Measurements from ENCODE around the gene GAB4. TPM values are rescaled to one million over a fixed set of nuclear protein-coding genes. Genes with fewer than 3 reads are reported as not detected.

Gene GAB4
- total and polyA plus RNA-seq, 2 of the 13 experiments (the other 11 are each of a cell fraction or from before 2014, with no cell fraction given) = not detected

DNA sequence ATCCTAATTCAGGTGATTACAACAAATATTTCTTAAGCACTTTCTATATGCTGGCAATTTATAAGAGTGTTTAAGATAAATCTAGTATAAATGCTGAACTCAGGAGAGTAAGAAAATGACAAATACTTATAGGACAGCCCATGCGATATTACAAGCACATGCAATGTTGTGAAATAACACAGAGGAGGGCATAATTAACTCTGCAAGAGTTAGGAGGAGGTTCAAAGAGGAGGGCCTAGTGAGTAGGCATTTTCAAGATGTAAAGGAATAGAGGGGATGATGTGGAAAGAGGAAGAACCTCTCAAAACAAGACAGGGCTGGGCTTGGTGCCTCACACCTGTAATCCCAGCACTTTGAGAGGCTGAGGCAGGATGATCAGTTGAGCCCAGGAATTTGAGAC, 39.6 kb upstream of the GAB4 start (continued):
- TF ChIP-seq, protein P1, sequence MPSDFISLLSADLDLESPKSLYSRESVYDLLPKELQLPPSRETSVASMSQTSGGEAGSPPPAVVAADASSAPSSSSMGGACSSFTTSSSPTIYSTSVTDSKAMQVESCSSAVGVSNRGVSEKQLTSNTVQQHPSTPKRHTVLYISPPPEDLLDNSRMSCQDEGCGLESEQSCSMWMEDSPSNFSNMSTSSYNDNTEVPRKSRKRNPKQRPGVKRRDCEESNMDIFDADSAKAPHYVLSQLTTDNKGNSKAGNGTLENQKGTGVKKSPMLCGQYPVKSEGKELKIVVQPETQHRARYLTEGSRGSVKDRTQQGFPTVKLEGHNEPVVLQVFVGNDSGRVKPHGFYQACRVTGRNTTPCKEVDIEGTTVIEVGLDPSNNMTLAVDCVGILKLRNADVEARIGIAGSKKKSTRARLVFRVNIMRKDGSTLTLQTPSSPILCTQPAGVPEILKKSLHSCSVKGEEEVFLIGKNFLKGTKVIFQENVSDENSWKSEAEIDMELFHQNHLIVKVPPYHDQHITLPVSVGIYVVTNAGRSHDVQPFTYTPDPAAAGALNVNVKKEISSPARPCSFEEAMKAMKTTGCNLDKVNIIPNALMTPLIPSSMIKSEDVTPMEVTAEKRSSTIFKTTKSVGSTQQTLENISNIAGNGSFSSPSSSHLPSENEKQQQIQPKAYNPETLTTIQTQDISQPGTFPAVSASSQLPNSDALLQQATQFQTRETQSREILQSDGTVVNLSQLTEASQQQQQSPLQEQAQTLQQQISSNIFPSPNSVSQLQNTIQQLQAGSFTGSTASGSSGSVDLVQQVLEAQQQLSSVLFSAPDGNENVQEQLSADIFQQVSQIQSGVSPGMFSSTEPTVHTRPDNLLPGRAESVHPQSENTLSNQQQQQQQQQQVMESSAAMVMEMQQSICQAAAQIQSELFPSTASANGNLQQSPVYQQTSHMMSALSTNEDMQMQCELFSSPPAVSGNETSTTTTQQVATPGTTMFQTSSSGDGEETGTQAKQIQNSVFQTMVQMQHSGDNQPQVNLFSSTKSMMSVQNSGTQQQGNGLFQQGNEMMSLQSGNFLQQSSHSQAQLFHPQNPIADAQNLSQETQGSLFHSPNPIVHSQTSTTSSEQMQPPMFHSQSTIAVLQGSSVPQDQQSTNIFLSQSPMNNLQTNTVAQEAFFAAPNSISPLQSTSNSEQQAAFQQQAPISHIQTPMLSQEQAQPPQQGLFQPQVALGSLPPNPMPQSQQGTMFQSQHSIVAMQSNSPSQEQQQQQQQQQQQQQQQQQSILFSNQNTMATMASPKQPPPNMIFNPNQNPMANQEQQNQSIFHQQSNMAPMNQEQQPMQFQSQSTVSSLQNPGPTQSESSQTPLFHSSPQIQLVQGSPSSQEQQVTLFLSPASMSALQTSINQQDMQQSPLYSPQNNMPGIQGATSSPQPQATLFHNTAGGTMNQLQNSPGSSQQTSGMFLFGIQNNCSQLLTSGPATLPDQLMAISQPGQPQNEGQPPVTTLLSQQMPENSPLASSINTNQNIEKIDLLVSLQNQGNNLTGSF (CRISPR knock-in tag; IDR thresholded peaks at IDR 0.05) = no peak

DNA sequence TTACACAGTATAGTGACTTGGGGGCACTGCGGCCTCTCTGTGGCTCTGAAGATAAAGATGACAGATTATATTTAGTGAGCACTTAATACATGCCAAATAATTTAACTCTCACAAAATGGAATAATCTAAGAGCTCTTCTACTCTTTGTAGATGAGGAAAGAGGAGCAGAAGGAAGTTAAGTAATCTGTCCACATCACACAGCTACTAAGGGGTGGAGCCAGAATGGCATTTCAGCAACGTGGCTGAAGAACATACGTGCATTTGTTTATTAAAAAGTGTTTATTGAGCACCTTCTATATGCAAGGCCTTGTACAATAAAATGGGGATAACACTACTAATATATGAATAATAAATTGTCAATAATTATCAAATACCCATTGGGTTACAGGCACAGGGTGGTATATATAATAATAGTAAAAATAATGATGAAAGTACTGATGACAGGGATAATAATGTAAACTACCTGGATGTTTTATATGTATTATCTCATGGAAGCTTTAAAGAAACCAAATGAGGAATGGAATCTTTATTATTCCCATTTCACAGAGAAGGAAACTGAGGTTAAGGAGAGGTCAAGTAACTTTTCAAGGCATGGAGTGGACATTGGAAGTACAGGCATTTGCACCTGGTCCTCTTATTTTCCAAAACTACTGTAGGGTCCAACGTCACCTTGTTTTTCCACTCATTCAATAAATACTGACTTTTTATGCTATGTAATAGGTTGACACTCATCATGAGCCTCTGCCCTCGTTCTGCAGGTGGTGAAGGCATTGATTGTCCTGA, 38.7 kb upstream of the GAB4 start:
- Histone ChIP-seq H3K9me3 (ENCODE audit: low read length) (no peaks in the 10 kb centered on the region), H4K20me1 (ENCODE audit: insufficient read depth, low read length) (no peaks in the 10 kb centered on the region), H3K27ac (ENCODE audit: extremely low read length, insufficient read depth, low read length) (no peak overlapping the region), H3K4me3 (replicated peaks in 1 of 3; ENCODE audit: insufficient read depth in 1 of 3, low read depth in 2 of 3, low read length in 3 of 3) (no peak overlapping the region), H3K36me3 (replicated peaks in 1 of 2; ENCODE audit: control insufficient read depth in 1 of 2, insufficient read depth in 2 of 2, low read length in 2 of 2) (no peaks in the 10 kb centered on the region), H3K79me2 (ENCODE audit: insufficient read depth, low read length) (no peaks in the 10 kb centered on the region), H2AFZ (ENCODE audit: low read length) (no peak overlapping the region), H3K4me1 (ENCODE audit: insufficient read depth, low read length) (no peaks in the 10 kb centered on the region), H3K9ac (ENCODE audit: insufficient read depth, low read depth, low read length) (no peak overlapping the region), H3K27me3 (ENCODE audit: control insufficient read depth in 1 of 2, insufficient read depth in 2 of 2, low read length in 2 of 2) (no peaks in the 10 kb centered on the region; a peak in 1 of 5 replicates), H3K4me2 (ENCODE audit: low read depth, low read length) (no peak overlapping the region)
- ChIA-PET CTCF (ENCODE audit: low intra/inter-chr PET ratio, low total read pairs) (no interaction called here), POLR2A (no interaction called here)
- 3% methylated on average over 5 of the region's 5 CpGs for WGBS (ENCODE audit: low lambda C conversion rate)
- BruUV-seq (replicated peaks) = no TSS peak
- TF ChIP-seq, protein P2, sequence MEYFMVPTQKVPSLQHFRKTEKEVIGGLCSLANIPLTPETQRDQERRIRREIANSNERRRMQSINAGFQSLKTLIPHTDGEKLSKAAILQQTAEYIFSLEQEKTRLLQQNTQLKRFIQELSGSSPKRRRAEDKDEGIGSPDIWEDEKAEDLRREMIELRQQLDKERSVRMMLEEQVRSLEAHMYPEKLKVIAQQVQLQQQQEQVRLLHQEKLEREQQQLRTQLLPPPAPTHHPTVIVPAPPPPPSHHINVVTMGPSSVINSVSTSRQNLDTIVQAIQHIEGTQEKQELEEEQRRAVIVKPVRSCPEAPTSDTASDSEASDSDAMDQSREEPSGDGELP (IDR thresholded peaks at IDR 0.05; ENCODE audit: borderline replicate concordance, low read depth) = no peak
- TF ChIP-seq SOX5 (CRISPR knock-in tag; IDR thresholded peaks at IDR 0.05; ENCODE audit: borderline replicate concordance) (no peak), ZNF510 (CRISPR knock-in tag; IDR thresholded peaks at IDR 0.05; ENCODE audit: low read depth) (no peak), ARID2 (CRISPR knock-in tag; IDR thresholded peaks at IDR 0.05; ENCODE audit: borderline replicate concordance) (no peak)
- intact Hi-C loops (cut with micrococcal nuclease; ENCODE audit: unreplicated experiment) = no loop called here
- FAIRE-seq (no peak), ATAC-seq (no peak), DNase-seq (ENCODE audit: low spot score) (no peak)
- in situ Hi-C loops (cut with HindIII; ENCODE audit: extremely low pct_ligation_motif_present, low pct_unique_long_range_greater_than_20kb) = no loop called here

Measured in HepG2 (cell line).